ENCODE measurements around the gene IQGAP2. TPM values are rescaled to one million over a fixed set of nuclear protein-coding genes. Genes with fewer than 3 reads are reported as not detected.
"Not testable (repeated sequence)": the region's sequence is repeated elsewhere in the genome, so short reads cannot be mapped to it uniquely, and the experiment has no call there.

IQGAP2 gene
- total and polyA plus RNA-seq, 2 donors from 2014 or later = 23.2 to 35.8 TPM

DNA sequence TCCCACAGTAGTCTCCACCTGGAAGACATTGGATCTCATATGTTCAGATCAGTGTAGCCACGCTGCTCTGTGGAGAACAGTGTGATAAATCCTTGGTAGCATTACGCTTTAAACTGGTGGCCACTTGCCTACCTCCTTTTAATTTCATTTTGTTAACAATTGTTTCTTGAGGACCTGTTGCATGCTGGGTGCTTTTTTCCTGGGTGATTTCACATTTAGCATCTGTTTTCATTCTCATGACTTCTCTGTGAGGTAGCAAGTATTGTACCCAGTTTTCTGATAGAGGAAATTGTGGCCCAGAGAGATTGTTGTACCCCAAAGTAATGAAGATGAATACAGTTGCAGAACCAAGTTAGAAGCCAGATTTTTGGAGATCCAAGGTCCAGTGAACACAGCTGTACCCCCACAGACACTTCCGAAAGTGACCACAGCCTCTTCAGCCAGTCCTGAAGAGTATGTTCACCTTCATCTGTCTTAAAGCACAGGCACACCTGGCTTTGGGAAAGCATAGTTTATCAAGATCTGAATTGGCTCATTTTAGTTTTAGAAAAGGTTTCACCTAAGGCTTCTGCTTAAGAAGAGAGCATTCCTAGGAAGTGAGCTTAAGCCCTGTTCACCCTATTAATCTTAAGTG is 144.9 kb downstream of the IQGAP2 start:
- FAIRE-seq = no peak
- Histone ChIP-seq H3K9ac (ENCODE audit: low read length in 3 of 3) (no peak overlapping the region), H3K4me1 (ENCODE audit: control insufficient read depth in 2 of 3, insufficient read depth in 2 of 3, low read depth in 1 of 3, low read length in 3 of 3) (peaks cover 3 to 24% (median 6%) of the 10 kb centered on the region in 3 donors), H3K27ac (ENCODE audit: low read depth in 2 of 2, low read length in 2 of 2) (no peak overlapping the region), H3K9me3 (ENCODE audit: control insufficient read depth in 2 of 3, insufficient read depth in 1 of 3, low read length in 3 of 3) (no peaks in the 10 kb centered on the region), H3K4me3 (ENCODE audit: low read length in 3 of 3) (no peak overlapping the region), H3K36me3 (ENCODE audit: control insufficient read depth in 2 of 3, insufficient read depth in 3 of 3, low read length in 3 of 3) (no peaks in the 10 kb centered on the region), H3K27me3 (ENCODE audit: control insufficient read depth, insufficient read depth, low read length) (no peaks in the 10 kb centered on the region)
- DNase-seq = no peak
- intact Hi-C loops (cut with DNase I) = no loop called here
- TF ChIP-seq CTCF (IDR thresholded peaks at IDR 0.05; ENCODE audit: borderline replicate concordance, extremely low read depth, insufficient read depth) = no peak

GRCh38 chr5:76548525-76549229 is 145.6 kb downstream of the IQGAP2 start:
- no peak overlapping the region for H3K27ac ChIP-seq (ENCODE audit: low read depth in 2 of 2, low read length in 2 of 2)
- no peak for TF ChIP-seq CTCF (IDR thresholded peaks at IDR 0.05; ENCODE audit: borderline replicate concordance, extremely low read depth, insufficient read depth)
- DNase-seq (no peak), FAIRE-seq (no peak)
- no peak overlapping the region for H3K9ac ChIP-seq (ENCODE audit: low read length in 3 of 3)
- H3K36me3 ChIP-seq (ENCODE audit: control insufficient read depth in 2 of 3, insufficient read depth in 3 of 3, low read length in 3 of 3) = no peaks in the 10 kb centered on the region
- no peaks in the 10 kb centered on the region for H3K27me3 ChIP-seq (ENCODE audit: control insufficient read depth, insufficient read depth, low read length)
- H3K9me3 ChIP-seq (ENCODE audit: control insufficient read depth in 2 of 3, insufficient read depth in 1 of 3, low read length in 3 of 3) = no peaks in the 10 kb centered on the region
- peaks cover 3 to 20% (median 6%) of the 10 kb centered on the region in 3 donors for H3K4me1 ChIP-seq (ENCODE audit: control insufficient read depth in 2 of 3, insufficient read depth in 2 of 3, low read depth in 1 of 3, low read length in 3 of 3)
- intact Hi-C loops (cut with DNase I) = no loop called here
- no peak overlapping the region for H3K4me3 ChIP-seq (ENCODE audit: low read length in 3 of 3)

DNA sequence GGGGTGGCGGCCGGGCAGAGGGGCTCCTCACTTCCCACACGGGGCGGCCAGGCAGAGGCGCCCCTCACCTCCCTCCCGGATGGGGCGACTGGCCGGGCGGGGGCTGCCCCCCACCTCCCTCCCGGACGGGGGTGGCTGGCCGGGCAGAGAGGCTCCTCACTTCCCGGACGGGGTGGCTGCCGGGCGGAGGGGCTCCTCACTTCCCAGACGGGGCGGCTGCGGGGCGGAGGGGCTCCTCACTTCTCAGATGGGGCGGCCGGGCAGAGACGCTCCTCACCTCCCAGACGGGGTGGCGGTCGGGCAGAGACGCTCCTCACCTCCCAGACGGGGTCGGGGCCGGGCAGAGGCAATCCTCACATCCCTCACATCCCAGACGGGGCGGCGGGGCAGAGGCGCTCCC is 147.8 kb downstream of the IQGAP2 start:
- H3K4me3 ChIP-seq (ENCODE audit: low read length in 3 of 3); H3K9ac ChIP-seq (ENCODE audit: low read length in 3 of 3); H3K36me3 ChIP-seq (ENCODE audit: control insufficient read depth in 2 of 3, insufficient read depth in 3 of 3, low read length in 3 of 3); FAIRE-seq; intact Hi-C loops (cut with DNase I); H3K27ac ChIP-seq (ENCODE audit: low read depth in 2 of 2, low read length in 2 of 2); H3K27me3 ChIP-seq (ENCODE audit: control insufficient read depth, insufficient read depth, low read length); H3K9me3 ChIP-seq (ENCODE audit: control insufficient read depth in 2 of 3, insufficient read depth in 1 of 3, low read length in 3 of 3): not testable (repeated sequence)
- H3K4me1 ChIP-seq (ENCODE audit: control insufficient read depth in 2 of 3, insufficient read depth in 2 of 3, low read depth in 1 of 3, low read length in 3 of 3) = peaks cover 0 to 12% (median 3%) of the 10 kb centered on the region in 3 donors
- DNase-seq = peak in 1 of 5 donors; percentile 49

DNA sequence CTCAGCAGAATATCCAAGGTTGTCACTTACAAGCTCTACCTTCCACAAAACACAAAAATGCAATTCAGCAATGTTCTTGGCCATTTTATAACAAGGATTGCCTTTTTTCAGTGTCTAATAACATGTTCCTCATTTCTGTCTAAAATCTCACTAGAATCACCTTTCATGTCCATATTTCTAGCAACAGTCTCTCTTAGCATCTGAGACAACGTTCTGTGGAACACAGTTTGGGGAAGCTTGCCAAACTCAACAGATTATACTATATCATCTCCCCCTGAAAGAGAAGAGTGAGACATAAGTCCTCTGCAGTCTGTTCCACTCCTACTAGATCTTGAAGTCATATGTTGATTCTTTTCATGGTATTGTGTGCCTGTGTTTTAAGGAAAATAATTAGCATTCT is 149.5 kb downstream of the IQGAP2 start:
- no peaks in the 10 kb centered on the region for H3K27me3 ChIP-seq (ENCODE audit: control insufficient read depth, insufficient read depth, low read length)
- H3K4me3 ChIP-seq (ENCODE audit: low read length in 3 of 3) = no peak overlapping the region
- no peak for FAIRE-seq
- H3K4me1 ChIP-seq (ENCODE audit: control insufficient read depth in 2 of 3, insufficient read depth in 2 of 3, low read depth in 1 of 3, low read length in 3 of 3) = peaks cover 0 to 2% (median 0%) of the 10 kb centered on the region in 3 donors
- H3K36me3 ChIP-seq (ENCODE audit: control insufficient read depth in 2 of 3, insufficient read depth in 3 of 3, low read length in 3 of 3) = no peaks in the 10 kb centered on the region
- no peak overlapping the region for H3K9ac ChIP-seq (ENCODE audit: low read length in 3 of 3)
- no peak for TF ChIP-seq CTCF (IDR thresholded peaks at IDR 0.05; ENCODE audit: borderline replicate concordance, extremely low read depth, insufficient read depth)
- intact Hi-C loops (cut with DNase I) = no loop called here
- no peak overlapping the region for H3K27ac ChIP-seq (ENCODE audit: low read depth in 2 of 2, low read length in 2 of 2)
- H3K9me3 ChIP-seq (ENCODE audit: control insufficient read depth in 2 of 3, insufficient read depth in 1 of 3, low read length in 3 of 3) = no peaks in the 10 kb centered on the region
- DNase-seq = no peak

Data from kidney (tissue), 14 donors.